ENCODE measurements around the gene SRP19. TPM values are rescaled to one million over a fixed set of nuclear protein-coding genes. Genes with fewer than 3 reads are reported as not detected.

Gene SRP19
- total RNA-seq, 6 experiments from 2014 or later, result 53.8 to 69.5 (median 58.9) TPM

- no peak overlapping the region for H3K4me3 Mint-ChIP-seq
- H3K9me3 Mint-ChIP-seq, result no peaks in the 10 kb centered on the region
- peaks cover 83% of the 10 kb centered on the region for H3K4me1 Mint-ChIP-seq (ENCODE audit: low read depth)
- peaks cover 9% of the 10 kb centered on the region for H3K27me3 Mint-ChIP-seq (ENCODE audit: insufficient read depth)
- TF ChIP-seq CTCF (IDR thresholded peaks at IDR 0.05), result no peak
- DNase-seq, result no peak
- no peak overlapping the region for H3K27ac Mint-ChIP-seq
- peaks cover 44% of the 10 kb centered on the region for H3K36me3 Mint-ChIP-seq (ENCODE audit: low read depth)
Measured at GRCh38 chr5:112918679-112919078, 57.6 kb downstream of the SRP19 start.

Other genes with a start within 250 kb of the SRP19 start
- 10 to 100 TPM; 51.9 to 69.2 (median 53.9) TPM for gene APC, start 123.4 kb upstream of the SRP19 start, total RNA-seq (2021; fragmentation: NEBNext Ultra II Directional; extraction: Animal tissue kit (Norgen Biotek cat#: 25700))
- 100 to 1,000 TPM in 4 of 6 experiments, 10 to 100 TPM in 2; 95.9 to 143 (median 107) TPM for gene REEP5, start 60.9 kb downstream of the SRP19 start, total RNA-seq (2021; fragmentation: NEBNext Ultra II Directional; extraction: Animal tissue kit (Norgen Biotek cat#: 25700))
- gene DCP2, start 115.5 kb downstream of the SRP19 start, total RNA-seq (2021; fragmentation: NEBNext Ultra II Directional; extraction: Animal tissue kit (Norgen Biotek cat#: 25700)), result 10 to 100 TPM; 16.4 to 18.4 (median 18.0) TPM